HUDEP-2 (cell line): Measurements from ENCODE around the gene GJB4.
"Not testable (repeated sequence)": the region's sequence is repeated elsewhere in the genome, so short reads cannot be mapped to it uniquely, and the experiment has no call there.

Experiments
- DNase-seq, 76 experiments: peaks; one replicate each; lab custom pipeline; 2025; ENCODE audit not compliant: unreplicated experiment in 76 of 76; lab: John Stamatoyannopoulos, UW

Gene GJB4

DNA sequence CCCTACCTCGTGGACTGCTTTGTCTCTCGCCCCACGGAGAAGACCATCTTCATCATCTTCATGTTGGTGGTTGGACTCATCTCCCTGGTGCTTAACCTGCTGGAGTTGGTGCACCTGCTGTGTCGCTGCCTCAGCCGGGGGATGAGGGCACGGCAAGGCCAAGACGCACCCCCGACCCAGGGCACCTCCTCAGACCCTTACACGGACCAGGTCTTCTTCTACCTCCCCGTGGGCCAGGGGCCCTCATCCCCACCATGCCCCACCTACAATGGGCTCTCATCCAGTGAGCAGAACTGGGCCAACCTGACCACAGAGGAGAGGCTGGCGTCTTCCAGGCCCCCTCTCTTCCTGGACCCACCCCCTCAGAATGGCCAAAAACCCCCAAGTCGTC, 35.2 kb downstream of the GJB4 start:
- no peak for DNase-seq

DNA sequence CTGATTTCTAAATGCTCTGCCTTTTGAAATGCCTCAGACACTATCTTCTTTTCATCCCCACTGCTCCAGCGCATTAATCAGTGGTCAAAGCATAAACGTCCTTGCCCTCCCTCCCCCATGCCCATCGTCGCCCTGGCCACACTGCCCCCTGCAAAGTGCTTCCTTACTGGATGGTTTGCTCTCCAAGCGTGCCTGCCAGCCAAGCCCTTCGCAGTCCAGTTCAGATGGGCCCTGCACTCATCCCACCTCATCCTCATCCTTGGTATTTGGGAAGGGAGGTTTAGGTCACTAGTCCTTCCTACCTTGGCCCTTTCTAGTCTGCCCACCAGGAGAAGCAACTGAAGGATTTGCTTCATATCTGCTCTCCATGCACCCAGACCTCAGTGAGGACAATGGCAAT, 36.4 kb downstream of the GJB4 start:
- DNase-seq, result no peak

DNA sequence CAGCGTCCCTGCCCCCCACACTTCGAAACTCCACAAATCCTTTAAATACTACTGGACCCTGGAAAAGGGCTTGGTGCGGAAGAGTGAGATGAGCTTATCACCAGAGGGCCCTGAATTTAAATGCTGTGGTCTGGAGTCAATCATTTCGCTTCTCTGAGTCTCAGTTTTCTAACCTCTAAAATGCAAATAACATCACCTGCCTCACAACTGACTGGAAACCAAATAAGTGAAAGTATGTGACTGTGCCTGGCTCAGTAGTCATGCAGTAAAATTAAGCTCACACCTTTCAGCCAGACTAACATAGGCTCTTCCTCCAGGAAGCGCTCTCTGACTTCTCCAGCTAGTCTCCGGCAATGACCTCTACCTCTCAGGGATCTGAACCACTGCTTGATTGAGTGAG, 37.5 kb downstream of the GJB4 start:
- no peak for DNase-seq

DNA sequence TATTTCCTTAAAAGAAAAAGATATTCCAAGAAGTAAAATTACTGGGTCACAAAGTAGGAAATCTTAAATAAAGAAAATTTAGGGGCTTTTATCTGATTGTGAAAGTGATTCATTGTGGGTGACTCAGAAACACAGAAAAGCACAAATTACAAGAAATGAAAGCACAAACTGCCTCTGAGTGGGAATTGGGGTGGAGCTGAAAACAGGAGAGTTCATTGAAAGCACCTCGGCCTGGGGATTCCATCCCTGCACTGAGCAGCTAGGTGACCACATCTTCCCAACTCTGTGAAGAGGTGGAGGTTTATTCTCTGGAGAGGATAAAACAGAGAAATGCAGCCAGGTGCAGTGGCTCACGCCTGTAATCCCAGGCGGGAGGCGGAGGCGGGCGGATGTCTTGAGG, 40.7 kb downstream of the GJB4 start:
- DNase-seq, result no peak

DNA sequence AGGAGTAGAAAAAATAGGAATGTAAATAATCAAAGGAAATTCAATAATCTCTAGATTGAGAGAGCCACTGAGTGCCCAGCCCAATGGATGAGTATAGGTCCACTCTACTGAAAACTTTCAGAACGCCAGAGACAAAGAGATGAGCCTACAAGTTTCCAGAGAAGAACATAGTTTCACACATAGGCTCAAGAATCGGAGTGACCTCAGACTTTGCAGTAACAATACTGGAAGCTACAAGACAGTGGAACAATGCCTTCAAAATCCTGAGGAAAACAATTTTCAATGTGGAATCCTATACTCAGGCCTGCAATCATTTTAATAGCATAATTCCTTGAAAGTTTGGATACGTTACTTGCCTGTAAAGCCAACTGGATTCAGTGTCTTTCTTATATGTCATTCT, 44.2 kb downstream of the GJB4 start:
- DNase-seq, result no peak

DNA sequence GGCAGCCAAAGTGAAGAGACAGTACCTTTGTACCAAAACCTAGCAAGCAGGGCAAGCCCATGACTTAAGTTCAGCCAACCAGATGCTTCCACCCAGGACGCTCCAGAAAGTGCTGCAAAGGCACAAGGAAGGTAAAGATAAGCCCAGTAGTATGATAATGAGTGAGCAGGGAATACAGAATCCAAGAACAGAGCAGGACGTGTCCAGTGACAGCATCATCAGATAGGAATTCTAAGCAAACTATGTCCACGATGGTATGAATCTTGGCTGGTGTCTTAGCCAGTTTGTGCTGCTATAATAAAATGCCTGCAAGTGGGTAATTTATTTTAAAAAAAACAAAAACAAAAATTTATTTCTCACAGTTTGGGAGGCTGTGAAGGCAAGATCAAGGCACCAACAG, 46.9 kb downstream of the GJB4 start:
- no peak for DNase-seq

DNA sequence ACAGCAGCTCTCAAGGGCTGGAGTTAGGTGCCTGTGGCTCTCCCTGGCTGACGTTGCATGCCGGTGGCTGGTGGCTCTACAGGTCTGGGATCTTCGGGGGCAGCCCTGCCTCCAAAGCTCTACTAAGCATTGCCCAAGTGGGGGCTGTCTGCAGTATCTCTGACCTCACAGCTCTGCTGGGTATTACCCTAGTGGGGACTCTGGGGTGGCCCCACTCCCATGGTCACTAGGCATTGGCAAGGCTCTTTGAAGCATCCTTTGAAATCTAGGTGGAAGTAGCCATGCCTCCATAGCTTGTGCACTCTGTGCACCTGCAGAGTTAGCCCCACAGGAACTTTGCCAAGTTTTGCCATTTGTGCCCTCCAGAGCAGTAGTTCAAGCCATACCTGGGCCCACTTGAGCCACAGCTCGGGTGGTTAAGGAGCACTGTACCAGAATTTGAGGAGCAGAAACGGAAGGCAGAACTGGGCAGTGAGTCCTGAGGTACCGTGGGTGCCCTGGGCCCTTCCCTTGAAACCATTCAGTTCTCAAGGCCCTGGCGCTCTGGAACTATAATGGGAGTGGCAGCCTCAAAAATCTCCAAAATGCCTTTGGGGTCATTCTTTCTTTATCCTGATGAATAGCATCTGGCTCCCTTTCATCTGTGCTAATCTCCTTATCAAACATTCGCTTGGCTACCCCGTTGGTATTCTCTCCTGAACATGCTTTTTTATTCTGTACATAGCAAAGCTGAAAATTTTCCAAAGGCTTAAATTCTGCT, 48.7 kb downstream of the GJB4 start:
- DNase-seq, result no peak

DNA sequence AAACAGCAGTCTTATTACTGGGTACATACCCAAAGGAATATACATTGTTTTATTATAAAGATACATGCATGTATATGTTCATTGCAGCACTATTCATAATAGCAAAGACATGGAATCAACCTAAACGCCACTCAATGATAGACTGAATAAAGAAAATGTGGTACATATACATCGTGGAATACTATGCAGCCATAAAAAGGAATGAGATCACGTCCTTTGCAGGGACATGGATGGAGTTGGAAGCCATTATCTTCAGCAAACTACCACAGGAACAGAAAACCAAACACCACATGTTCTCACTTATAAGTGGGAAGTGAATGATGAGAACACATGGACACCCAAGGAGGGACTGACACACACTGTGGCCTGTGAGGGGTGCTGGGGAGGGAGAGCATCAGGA, 51.2 kb downstream of the GJB4 start:
- DNase-seq, result not testable (repeated sequence)
